ENCODE results near the gene CTNNA3.

CTNNA3 gene

GRCh38 chr10:67664942-67665341, 31.1 kb downstream of the CTNNA3 start:
- no peak for DNase-seq

DNA sequence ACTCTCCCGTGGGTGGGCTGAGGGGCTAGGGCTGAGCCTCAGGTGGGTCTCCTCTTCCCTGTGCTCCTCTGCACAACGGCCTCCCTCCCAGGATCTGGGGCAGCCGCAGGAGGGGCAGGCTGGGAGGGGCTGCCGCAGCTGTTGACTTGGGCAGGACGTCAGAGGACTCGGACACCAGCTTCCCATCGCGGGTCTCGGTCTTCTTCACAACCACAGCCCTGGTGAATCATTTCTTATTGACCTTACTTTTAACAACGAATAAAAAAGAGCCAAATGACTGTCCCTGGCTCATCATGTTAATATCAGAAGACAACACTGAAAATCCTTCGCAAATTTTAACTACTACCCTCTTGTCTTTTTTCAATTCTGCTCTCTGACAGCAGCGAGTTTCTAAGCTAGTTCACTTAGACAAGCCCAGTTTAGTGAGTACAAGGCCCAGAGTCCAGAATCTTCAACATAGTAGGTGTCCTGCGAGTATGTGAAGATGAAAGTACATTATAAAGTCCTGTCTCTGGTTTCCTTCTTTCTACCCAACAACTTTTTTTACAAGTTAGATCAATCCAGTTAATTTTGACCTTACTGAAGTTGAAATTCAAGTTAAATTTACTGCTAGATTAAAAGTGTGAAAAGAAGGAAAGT, 32.4 kb downstream of the CTNNA3 start:
- no peak for DNase-seq

DNA sequence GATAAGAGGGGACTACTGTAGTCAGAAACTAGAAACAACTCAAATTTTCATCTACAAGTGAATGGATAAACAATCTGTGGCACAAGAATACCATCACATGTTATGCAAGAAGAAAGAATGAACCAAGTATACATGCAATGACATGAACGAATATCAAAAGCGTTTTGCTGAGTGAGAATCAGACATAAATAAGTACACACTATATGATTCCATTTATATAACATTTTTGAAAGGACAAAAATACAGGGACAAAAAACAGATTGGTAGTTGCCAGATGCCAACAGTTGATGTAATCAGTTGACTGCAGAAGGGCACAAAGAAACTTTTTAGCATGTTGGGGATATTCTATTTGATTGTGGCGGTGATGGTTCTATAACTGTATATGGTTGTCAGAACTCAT, 33.6 kb downstream of the CTNNA3 start:
- no peak for DNase-seq

DNA sequence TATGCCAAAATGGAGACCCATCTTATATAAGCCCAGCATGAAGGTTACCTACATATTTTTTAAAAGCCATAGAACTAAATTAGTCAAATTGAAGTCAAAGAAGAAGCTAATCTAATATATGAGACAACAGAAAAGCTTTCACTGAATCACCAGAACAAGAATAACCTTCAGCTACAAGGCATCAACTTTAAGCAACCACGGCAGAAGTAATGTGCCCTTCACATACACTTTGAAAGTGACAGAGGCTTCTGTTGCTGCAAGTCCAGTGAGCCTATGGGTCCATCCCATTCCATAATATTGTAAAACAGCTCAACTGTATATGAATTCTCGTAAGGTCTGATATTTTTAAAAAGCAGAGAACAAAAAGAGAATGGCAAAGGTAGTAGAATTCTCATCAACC, 36.5 kb downstream of the CTNNA3 start:
- DNase-seq = no peak

DNA sequence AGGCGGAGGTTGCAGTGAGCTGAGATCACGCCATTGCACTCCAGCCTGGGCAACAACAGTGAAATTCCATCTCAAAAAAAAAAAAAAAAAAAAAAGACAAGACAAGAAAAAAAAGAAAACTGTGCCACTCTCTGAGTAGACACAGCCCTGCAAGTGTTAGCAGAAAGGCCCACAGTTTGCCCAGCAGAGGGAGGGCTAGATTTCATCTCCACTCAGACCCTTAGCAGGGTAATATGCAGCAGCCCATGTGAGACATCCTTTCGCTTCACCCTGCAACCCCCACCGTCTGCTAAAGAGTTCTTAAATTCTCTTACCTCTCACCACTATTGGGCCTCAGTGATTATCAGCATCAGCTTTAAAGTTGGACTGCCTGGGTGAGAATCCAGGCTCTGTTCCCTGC, 38.2 kb downstream of the CTNNA3 start:
- DNase-seq = no peak

- no peak for DNase-seq
Measured at GRCh38 chr10:67650558-67650957, 45.4 kb downstream of the CTNNA3 start.

DNA sequence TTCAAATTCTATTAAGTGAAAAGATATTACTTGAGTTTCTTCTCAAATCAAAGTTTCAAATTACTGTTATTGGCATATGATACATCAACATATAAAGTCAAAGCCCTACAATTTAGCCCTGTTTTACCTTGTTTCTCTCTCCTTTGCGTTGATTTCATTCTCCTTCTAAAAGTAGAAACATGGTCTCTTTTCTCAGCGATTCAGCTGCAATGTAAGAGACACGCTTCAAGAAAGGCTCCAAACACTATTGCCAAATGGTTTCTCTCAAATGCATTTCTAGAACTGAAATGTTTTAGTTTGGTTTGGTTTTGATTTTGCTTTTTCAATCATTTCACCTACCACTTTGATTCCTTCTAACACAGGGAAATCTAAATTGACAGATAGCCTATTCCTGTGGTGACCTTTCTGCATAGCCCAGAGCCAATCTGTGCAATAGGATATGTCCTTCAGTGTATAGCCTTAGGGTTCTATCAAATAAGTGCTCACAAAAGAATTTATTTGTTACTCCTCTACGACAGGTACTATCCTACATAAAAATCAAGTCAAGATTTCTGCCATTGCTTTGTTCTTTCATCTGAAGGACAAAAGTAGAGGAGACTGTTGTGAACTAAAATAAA, 47.3 kb downstream of the CTNNA3 start:
- no peak for DNase-seq

DNA sequence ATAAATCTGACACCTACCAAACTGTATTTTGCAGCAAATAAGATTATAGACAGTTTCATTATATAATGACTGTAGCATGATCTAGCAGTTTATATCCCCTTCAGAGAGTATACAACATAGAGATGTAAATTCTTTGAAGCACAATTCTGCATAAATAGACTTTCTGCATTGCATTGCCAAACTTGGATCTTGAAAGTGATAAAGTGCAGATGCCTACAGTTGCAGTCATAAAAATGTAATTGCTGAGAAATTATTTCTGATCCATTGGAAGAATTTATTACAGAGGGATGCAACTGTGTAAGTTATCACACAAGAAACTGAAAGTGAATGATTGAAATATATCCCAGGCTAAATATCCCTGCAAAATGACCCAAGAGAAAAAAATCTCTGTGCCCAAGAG, 65.1 kb downstream of the CTNNA3 start:
- DNase-seq = no peak

GRCh38 chr10:67629461-67629971, 66.5 kb downstream of the CTNNA3 start:
- DNase-seq = no peak

DNA sequence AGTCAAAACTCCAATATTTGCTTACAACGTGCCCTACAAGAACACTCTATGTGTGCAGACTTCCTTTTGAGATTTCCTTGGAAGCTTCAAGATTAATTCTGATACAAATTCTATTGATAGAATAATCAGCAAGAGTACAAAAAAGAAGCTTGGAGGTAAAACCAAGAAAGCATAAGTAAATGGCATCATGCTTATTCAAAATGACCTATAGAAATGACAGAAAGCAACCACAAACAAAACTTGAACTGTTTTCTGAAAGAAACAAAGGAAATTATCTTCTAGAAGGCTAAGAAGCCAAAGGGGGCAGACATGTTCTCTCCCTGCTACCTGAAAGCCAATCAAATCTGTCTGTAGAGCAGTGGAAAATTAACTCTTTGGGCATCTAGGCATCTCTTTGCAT, 73.0 kb downstream of the CTNNA3 start:
- no peak for DNase-seq

GRCh38 chr10:67622511-67622910, 73.5 kb downstream of the CTNNA3 start:
- no peak for DNase-seq

- no peak for DNase-seq
Measured at GRCh38 chr10:67621834-67622233, 74.2 kb downstream of the CTNNA3 start.

DNA sequence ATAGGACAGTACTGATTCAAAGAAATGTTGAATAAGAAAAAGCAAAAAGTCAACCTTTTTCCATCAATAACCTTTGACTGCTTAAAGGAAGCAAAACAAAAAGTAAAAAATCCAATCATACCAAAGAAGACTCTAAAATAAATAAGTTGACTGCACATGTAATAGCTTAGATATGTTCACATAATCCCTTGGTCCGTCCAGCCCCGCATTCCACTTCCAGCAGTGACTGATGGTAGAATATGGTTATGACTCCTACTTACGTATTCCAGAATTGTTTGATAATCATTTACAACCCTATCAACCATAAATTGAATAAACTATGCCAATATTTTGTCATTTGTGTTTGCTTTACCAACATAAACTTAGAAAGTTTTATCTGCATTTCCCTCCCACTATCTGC, 77.9 kb downstream of the CTNNA3 start:
- no peak for DNase-seq

DNA sequence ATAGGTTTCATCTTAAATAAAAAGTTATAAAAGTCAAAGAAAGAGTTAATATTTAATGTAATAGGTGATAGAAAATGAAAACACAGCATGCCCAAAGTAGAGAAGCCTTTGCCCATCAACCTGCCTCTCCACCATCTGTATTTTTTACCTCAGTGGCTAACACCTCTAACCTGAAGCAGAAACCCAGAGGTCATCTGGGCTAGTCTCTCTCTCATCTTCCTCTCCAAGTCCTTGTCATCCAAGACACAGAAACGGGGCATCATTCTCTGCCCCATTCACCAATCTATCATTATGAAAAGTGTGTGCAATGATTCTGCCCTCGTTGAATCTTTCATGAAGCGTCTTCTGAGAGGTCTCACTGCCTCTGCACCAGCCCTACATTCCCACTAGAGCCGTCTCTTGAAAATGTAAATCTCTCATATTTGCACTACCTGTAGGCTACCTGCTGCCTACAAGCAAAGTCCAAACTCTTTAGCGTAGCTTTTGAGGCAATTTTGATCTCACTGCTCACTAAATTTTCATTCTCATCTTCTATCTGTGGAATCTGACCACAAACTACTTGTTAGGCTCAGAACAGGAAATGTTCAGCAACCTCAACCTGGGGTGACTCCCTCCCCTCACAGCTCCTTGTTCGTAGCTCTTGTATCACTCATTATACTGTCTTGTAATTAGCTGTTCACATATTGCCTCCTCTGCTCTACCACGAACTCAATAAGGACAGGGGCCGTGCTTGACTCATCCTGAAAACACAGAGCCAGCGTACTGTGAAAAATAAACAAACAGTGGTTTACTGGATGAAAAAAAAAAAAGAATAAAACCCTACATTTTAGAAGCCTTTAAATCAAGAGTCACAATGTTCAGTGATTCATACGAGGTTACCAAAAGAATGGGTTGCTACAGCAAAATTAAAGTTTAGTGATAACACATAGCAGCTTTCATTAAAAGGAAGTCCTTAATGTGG, 83.1 kb downstream of the CTNNA3 start:
- no peak for DNase-seq

DNA sequence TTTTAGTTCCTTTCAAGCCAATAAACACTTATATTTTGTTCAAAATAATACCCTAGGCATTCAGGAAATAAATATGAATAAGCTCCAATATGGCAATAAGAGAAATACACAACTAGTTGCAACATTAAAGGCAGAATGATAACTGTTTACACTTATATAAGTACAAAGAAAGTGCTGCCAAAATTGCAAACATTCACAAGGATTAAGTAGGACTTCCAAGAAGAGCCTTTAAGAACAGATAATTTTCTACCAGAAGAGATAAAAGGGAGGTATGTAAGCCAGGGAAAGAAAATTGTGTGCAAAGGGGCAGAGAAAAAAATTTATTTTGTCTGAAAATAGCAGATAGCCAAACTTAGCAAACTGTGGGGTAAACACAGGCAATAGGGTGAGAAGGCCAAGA, 83.8 kb downstream of the CTNNA3 start:
- no peak for DNase-seq

- DNase-seq = no peak
Measured at GRCh38 chr10:67609996-67610793, 85.8 kb downstream of the CTNNA3 start.

GRCh38 chr10:67608001-67608400, 88.0 kb downstream of the CTNNA3 start:
- DNase-seq = no peak

DNA sequence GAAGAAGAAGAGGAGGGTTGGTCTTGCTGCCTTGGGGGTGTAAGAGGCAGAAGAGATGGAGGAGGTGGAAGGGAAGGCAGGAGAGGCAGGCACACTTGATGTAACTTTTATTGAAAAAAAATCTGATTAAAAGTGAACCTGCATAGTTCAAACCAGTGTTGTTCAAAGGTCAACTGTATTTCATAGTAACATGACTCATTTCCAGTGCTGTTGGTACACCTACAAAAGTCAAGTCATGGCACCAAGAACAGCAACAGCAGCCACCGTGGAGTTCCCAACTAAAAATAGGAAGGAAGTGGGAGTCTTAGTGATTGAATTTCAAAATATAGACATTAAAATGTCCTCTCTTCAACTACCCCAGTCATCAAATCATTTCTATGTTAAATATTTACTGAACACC, 88.5 kb downstream of the CTNNA3 start:
- no peak for DNase-seq

DNA sequence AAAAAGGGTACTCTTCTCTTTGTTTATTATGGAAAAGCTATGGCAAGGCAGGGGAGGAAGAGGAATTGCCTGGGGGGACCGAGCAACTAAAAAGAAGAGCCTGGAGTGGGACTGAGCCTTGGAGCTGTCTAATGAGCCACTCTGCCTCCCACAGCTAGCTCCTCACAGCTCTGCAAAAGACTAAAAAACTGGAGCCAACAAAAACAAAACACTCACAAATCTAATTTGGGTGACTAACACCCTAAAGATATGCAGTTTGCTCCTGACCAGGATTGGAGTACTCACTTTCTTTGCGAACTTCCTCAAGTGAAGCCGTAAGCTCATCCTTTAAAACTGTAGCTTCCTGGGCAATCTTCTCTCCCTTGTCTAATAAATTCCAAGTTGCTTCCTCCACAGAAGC, 89.4 kb downstream of the CTNNA3 start:
- no peak for DNase-seq

GRCh38 chr10:67603701-67604100, 92.3 kb downstream of the CTNNA3 start:
- no peak for DNase-seq

DNA sequence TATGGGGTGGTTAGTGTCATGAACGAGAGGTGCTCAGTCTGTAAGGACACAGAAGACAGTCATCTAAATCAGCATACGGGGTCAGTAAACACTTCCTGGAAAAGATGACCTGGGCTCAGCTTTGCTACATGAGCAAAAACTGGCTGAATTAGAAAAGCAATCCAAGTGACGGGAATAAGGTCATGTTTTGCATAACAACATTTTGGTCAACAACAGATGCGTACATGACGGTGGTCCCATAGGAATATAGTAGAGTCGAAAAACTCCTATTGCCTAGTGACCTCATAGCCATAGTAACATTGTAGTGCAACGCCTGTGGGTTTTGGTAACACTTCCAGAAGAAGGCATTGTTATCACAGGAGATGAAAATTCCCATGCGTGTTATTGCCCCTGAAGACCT, 92.9 kb downstream of the CTNNA3 start:
- no peak for DNase-seq

- DNase-seq = no peak
Measured at GRCh38 chr10:67602268-67602950, 93.6 kb downstream of the CTNNA3 start.
